Activated CD4-positive, alpha-beta T cell treated with anti-CD3 and anti-CD28 coated beads, Interleukin-2, amount 10 ng/mL, durations not matched to agents 24 days and 14 days (primary cell): Measurements from ENCODE around the gene ST3GAL2. TPM values are rescaled to one million over a fixed set of nuclear protein-coding genes. Genes with fewer than 3 reads are reported as not detected.

Source experiments
- DNase-seq: peaks from one replicate; pipeline ENCODE4 v3.0.0; 2022
- H3K27ac Mint-ChIP-seq: one replicate; pipeline ENCODE4 v1.8.0; 2022; ENCODE audit warnings: mild to moderate bottlenecking, mixed read lengths
- H3K27me3 Mint-ChIP-seq: one replicate; pipeline ENCODE4 v1.8.0; 2022; ENCODE audit warnings: mixed read lengths
- H3K36me3 Mint-ChIP-seq: one replicate; pipeline ENCODE4 v1.8.0; 2022; ENCODE audit warnings: low read depth, mild to moderate bottlenecking, mixed read lengths
- H3K4me1 Mint-ChIP-seq: one replicate; pipeline ENCODE4 v1.8.0; 2021; ENCODE audit warnings: mixed read lengths
- H3K4me3 Mint-ChIP-seq: one replicate; pipeline ENCODE4 v1.8.0; 2022; ENCODE audit warnings: mild to moderate bottlenecking, moderate library complexity, mixed read lengths
- H3K9me3 Mint-ChIP-seq: one replicate; pipeline ENCODE4 v1.8.0; 2021; ENCODE audit warnings: mixed read lengths
- intact Hi-C: fragments of 100-400 bp; cut with micrococcal nuclease; formaldehyde crosslinking; loops from one replicate; pipeline ENCODE4 v1.15.1; 2023
- total RNA-seq: library from RNA; stranded (reverse); gene quantifications from 2 replicates; pipeline ENCODE4 v1.2.3, GENCODE V29; 2022

Gene ST3GAL2, protein sequence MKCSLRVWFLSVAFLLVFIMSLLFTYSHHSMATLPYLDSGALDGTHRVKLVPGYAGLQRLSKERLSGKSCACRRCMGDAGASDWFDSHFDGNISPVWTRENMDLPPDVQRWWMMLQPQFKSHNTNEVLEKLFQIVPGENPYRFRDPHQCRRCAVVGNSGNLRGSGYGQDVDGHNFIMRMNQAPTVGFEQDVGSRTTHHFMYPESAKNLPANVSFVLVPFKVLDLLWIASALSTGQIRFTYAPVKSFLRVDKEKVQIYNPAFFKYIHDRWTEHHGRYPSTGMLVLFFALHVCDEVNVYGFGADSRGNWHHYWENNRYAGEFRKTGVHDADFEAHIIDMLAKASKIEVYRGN
- total RNA-seq, result 27.9 and 37.0 TPM in 2 replicates

DNA sequence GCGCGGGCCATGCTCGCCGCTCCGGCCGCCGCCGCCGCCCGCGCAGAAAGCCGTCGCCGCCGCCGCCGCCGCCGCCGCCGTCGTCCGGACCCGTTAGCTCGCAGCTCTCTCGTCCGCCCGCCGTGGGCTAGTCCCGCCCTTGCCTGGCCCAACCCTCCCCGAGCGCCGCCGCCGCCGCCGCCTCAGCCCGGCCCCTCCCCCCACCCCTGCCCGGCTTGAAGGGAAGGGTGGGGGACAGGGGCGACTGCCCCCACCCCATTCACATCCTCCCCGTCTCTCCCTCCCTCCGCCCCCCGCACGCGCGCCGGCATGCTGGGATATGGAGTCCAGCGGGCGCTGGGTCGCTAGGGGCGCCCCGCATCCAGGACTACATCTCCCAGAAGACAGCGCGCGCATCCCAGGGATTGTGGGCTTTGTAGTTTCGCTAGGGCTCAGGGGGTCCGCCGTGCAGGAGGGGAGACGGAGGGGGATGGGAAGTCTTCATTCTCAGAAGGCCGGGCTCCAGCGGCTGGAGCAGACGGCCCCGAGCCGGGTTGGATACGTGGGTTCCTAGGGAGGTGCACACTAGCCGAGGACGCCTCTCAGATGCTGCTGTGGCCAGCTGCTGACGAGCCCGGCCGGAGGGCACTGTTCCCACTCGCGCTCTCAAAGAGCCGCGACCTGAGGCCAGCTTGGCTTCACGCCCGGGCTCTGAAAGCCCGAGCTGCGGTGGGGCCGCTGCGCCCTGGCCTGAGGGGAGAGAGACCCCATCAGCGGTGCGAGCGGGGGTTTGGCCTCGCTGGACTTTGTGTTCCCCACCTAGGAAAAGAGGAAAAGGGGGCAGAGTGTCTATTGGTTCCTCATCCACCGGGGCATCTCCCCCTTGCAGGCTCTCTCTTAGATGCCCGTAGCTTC lies at the start of gene ST3GAL2:
ST3GAL2 (minus strand) TSS at position 132 of the 894 bp plus-strand sequence. CDS start 40,570 bp downstream, outside the sequence.
- intact Hi-C loops, result loop anchor here (1.0 kb wide), 4 partner anchors 11 to 58 kb away; partner anchors contain the start of gene FCSK
- peaks cover 6% of the 10 kb centered on the region for H3K36me3 Mint-ChIP-seq

DNA sequence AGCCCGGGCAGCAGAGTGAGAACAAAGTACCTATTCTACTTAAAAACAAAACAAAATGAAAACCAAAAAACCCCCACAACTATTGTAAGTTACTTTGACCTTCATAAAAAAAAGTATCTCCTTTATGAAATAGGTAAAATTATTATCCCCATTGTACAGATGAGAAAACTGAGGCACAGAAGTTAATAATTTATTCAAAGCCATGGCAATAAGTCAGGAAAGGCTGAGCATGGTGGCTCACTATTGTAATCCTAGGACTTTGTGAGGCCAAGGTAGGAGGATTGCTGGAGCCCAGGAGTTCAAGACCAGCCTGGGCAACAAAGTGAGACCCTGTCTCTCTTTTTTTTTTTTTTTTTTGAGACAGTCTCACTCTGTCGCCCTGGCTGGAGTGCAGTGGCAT lies 46.0 kb upstream of the ST3GAL2 start:
- intact Hi-C loops, result no loop called here
- Mint-ChIP-seq H3K27me3 (no peaks in the 10 kb centered on the region), H3K4me3 (no peak overlapping the region), H3K27ac (no peak overlapping the region), H3K36me3 (peaks cover 24% of the 10 kb centered on the region), H3K4me1 (no peaks in the 10 kb centered on the region), H3K9me3 (no peaks in the 10 kb centered on the region)
- DNase-seq, result no peak

More for the DNA sequence above, at the start of gene ST3GAL2:
- H3K27me3 Mint-ChIP-seq, result no peaks in the 10 kb centered on the region
- no peaks in the 10 kb centered on the region for H3K9me3 Mint-ChIP-seq
- H3K27ac Mint-ChIP-seq, result peak within 1 kb of the TSS; percentile 96
- DNase-seq, result peak; percentile 98
- peak within 1 kb of the TSS; percentile 100 for H3K4me3 Mint-ChIP-seq
- H3K4me1 Mint-ChIP-seq, result peaks cover 26% of the 10 kb centered on the region

DNA sequence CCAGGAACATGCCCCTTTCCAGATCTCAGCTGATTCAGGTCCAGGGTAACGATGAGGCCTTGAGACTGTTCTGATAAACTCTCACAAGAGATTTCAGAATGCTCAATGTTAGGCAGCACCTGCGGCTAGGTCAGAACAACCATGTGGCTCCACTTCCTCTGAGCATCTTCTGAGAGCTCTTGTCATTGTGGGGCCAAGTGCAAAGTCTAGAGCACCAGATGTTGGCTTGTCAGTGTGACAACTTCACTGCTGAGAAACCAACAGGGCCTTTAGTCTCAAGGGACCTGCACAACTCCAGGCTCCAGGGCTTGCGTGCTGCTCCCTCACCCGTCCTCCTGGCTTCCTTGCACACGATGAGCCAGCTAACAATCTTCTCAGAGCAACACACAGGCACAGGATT lies 44.5 kb upstream of the ST3GAL2 start:
- intact Hi-C loops, result no loop called here
- no peaks in the 10 kb centered on the region for H3K4me1 Mint-ChIP-seq

DNA sequence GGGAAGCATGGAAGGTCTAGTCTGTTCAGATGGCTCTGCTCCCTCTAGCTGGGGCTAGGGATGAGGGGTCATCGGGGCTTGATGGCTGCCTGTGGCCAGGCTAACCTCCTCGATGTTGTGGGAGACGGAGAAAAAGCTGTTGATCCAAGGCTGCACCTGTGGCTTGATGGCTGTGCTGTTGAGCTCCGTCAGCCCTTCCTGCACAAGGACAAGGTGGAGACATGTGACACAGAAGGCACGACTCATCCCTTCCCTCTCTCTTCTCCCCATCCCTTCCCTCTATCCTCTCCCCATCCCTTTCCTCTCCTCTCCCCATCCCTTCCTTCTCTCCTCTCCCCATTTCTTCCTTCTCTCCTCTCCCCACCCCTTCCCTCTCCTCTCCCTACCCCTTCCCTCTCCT lies 43.7 kb upstream of the ST3GAL2 start:
- no peak for DNase-seq
- H3K9me3 Mint-ChIP-seq, result no peaks in the 10 kb centered on the region
- no peaks in the 10 kb centered on the region for H3K27me3 Mint-ChIP-seq
- peaks cover 25% of the 10 kb centered on the region for H3K36me3 Mint-ChIP-seq
- no peak overlapping the region for H3K27ac Mint-ChIP-seq
- H3K4me3 Mint-ChIP-seq, result no peak overlapping the region
- H3K4me1 Mint-ChIP-seq, result peaks cover 5% of the 10 kb centered on the region
- intact Hi-C loops, result no loop called here

More for the DNA sequence above, 44.5 kb upstream of the ST3GAL2 start:
- Mint-ChIP-seq H3K27ac (peak overlapping the region; percentile 41), H3K27me3 (no peaks in the 10 kb centered on the region), H3K4me3 (no peak overlapping the region), H3K9me3 (no peaks in the 10 kb centered on the region), H3K36me3 (peaks cover 22% of the 10 kb centered on the region)
- DNase-seq, result no peak

DNA sequence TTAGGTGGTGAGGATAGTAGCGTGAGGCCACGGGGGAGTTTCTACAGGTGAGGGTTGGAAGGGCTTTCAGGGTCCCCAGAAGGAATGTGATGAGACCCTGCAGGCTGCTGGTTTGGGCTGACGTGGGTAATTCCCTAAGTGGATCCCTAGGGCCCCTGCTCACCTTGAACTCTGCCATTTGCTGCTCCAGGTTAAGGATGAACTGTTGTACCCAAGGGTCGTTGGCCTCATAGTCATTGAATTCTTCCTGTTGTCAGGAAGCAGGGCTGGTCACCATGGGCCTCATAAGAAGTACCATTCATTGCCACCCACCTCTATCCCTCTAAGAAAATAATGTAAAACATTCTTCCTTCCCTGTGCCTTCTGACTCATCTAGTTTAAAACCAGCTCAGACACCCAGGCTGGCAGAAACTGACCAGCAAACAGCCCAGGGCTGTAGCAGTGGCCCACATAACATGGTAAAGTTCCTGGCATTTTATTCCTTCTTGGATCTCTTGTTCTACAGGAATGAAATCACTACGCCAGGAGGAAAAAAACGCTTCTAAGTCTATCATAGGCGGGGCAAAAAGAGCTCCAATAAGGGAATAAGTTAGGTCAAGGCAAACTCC lies 43.1 kb upstream of the ST3GAL2 start:
- no peak overlapping the region for H3K27ac Mint-ChIP-seq
- intact Hi-C loops, result no loop called here

DNA sequence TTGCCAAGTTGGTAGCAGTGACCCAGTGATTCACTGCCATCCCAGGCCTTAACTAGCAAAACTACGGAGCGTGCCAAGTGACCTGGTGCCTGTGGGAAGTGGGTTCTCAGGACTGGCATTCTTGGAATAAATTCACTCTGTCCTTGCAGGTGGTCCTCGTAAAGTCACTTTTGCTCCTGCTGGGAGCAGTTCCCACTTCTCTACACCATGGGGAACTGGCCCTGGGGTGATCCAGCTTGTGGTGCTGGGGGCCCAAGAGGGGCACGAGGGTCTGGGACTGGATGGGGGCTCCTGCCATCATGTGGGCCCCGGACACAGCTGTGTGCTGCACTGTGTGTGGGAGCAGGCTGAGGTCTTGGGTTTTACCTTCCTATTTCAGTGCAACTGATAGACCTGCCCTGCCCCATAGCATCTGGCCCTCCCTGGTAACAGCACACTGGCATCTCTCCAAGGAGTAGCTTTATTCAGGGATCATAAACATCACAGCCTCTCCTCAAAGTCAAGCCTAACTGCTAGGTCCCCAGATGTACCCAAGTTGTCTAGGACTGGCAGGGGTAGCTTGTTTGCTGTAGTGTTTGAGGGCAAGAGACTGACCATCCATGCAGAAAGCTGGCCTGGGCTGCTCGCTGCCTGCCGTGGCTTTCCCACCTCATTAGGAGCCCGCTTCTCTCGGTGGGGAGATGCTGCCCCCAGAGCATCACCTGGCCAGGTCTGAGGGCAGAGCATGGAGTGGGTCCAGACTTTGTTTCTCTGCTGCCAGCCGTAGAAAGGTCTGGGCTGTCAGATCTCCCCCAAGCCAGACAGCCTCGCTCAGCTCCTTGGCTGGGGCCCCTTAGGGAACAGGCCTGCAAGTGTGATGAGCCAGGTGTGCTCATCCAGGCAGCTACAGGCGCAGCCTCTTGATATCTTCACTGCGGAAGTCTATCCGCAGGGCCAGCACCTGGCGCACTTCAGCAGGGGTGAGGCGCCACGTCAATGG lies 41.5 kb upstream of the ST3GAL2 start:
- Mint-ChIP-seq H3K27ac (no peak overlapping the region), H3K9me3 (no peaks in the 10 kb centered on the region), H3K4me3 (no peak overlapping the region), H3K36me3 (peaks cover 24% of the 10 kb centered on the region), H3K27me3 (no peaks in the 10 kb centered on the region), H3K4me1 (peaks cover 15% of the 10 kb centered on the region)
- no peak for DNase-seq
- intact Hi-C loops, result no loop called here

More for the DNA sequence above, 43.1 kb upstream of the ST3GAL2 start:
- peaks cover 27% of the 10 kb centered on the region for H3K36me3 Mint-ChIP-seq
- no peaks in the 10 kb centered on the region for H3K27me3 Mint-ChIP-seq
- peaks cover 8% of the 10 kb centered on the region for H3K4me1 Mint-ChIP-seq
- no peaks in the 10 kb centered on the region for H3K9me3 Mint-ChIP-seq
- no peak overlapping the region for H3K4me3 Mint-ChIP-seq
- DNase-seq, result no peak

DNA sequence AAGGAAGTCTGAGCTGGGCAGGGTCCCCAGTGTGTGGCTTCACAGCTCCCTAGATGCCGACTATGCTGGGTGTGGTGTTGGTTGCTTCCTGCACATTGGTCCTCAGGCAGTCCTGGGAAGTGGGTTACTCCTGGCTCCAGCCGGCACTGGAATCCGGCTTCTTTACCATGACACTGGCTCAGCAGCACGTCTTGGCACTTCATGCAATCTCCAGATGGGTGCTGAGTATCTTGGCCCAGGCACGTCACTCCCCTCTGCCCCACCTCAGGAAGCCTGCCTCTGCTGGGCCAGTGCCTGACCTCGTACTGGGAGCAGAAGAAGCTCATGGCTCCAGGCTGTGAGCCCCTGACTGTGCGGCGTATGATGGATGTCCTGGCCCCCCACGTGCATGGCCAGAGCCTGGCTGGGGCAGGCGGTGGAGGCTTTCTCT lies 40.0 kb upstream of the ST3GAL2 start:
- H3K4me1 Mint-ChIP-seq, result peaks cover 16% of the 10 kb centered on the region
- no peaks in the 10 kb centered on the region for H3K27me3 Mint-ChIP-seq
- peak; percentile 52 for DNase-seq
- H3K36me3 Mint-ChIP-seq, result peaks cover 20% of the 10 kb centered on the region
- intact Hi-C loops, result loop anchor here (5.0 kb wide), 1 partner anchor 77 kb away; no protein-coding TSS in a partner anchor
- no peak overlapping the region for H3K4me3 Mint-ChIP-seq
- peak overlapping the region; percentile 34 for H3K27ac Mint-ChIP-seq
- no peaks in the 10 kb centered on the region for H3K9me3 Mint-ChIP-seq

DNA sequence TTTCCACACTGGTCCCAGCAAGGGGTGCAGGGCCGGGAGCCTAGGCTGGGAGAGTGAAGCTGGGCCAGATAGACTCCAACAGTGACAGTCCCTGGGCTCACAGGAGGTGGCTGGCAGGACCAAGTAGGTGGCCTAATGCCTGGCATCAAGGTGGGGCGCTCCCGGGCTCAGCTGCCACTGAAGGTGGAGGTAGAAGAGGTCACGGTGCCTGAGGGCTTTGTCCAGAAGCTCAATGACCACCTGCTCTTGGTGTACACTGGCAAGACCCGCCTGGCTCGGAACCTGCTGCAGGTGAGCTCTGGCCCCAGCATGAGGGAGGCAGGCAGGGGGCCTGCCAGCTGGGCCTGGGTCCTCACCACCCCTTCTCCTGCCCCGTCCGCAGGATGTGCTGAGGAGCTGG lies 39.3 kb upstream of the ST3GAL2 start:
- Mint-ChIP-seq H3K4me3 (no peak overlapping the region), H3K4me1 (peaks cover 16% of the 10 kb centered on the region), H3K27ac (peak overlapping the region; percentile 76), H3K9me3 (no peaks in the 10 kb centered on the region), H3K36me3 (peaks cover 19% of the 10 kb centered on the region), H3K27me3 (no peaks in the 10 kb centered on the region)
- DNase-seq, result peak; percentile 55
- intact Hi-C loops, result loop anchor here (5.0 kb wide), 1 partner anchor 76 kb away; no protein-coding TSS in a partner anchor

DNA sequence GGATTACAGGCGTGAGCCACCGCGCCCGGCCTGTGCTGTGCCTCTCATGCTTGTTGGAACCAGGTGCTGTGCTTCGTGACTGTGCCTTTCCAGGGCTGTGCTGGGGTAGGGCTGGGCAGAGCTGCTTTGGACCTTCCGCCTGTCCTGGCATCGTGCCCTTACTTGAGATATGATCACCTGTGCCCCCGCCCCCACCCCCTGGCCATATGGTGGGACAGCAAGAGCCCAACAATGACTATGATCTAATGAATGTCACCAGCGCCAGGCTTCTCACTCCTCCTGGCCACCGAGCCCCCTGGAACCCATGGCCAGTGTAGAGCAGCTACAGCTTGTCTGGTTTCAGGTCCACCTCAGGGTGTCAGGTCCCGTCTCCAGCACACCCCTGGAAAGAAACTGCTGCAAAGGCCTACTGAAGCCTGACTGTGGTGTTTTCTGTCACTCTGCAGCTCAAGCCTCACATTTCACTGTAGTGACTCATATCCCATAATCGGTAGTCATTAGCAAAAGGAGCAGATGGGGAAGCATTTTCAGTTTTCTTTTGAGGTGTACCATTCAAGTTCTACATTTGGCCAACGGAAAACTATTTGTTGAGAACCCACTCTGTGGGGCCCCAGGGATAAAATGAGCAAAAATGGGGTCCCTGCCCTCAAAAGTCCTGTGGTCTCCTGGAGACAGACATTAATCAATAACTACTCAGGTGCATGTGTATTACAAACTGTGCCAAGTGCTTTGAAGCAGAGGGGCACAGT lies 37.5 kb upstream of the ST3GAL2 start:
- peak overlapping the region; percentile 27 for H3K4me3 Mint-ChIP-seq
- H3K9me3 Mint-ChIP-seq, result no peaks in the 10 kb centered on the region
- peak overlapping the region; percentile 92 for H3K27ac Mint-ChIP-seq
- H3K27me3 Mint-ChIP-seq, result no peaks in the 10 kb centered on the region
- DNase-seq, result peak; percentile 79
- intact Hi-C loops, result loop anchor here (1.0 to 5.0 kb wide), 6 partner anchors 20 to 95 kb away; partner anchors contain the start of genes COG4, FCSK and SF3B3
- peaks cover 16% of the 10 kb centered on the region for H3K4me1 Mint-ChIP-seq
- peaks cover 15% of the 10 kb centered on the region for H3K36me3 Mint-ChIP-seq

DNA sequence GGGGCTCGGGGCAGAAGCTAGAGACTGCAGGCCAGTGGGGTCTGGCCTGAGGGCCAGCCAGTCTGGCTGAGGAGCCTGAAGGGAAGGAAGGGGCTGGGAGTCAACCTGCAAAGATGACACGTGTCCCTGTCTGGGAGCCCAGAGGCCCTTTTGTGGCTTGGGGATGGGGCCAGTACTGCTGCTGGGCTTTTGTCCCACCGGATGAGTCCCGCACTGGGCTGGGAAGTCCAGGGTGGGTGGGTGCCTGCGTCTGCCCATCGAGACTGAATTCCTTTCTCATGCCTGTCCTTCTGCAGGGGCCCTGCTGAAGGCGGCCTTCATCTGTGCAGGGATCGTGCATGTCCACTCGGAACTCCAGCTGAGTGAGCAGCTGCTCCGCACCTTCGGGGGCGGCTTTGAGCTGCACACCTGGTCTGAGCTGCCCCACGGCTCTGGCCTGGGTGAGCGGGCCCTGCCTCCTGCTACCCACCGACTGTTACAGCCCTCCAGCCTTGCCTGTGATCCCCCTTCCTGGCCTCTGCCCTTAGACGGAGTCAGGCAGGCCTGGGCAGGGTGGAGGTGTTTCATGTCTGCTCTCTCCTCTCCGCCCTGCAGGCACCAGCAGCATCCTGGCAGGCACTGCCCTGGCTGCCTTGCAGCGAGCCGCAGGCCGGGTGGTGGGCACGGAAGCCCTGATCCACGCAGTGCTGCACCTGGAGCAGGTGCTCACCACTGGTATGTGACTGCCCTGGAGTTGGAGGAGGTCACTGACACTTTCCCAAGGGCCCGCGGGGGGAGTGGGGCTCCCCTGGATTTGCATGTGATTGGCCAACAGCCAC lies 36.4 kb upstream of the ST3GAL2 start:
- Mint-ChIP-seq H3K9me3 (no peaks in the 10 kb centered on the region), H3K27ac (peak overlapping the region; percentile 92), H3K27me3 (no peaks in the 10 kb centered on the region), H3K4me3 (no peak overlapping the region), H3K4me1 (peaks cover 16% of the 10 kb centered on the region), H3K36me3 (peaks cover 10% of the 10 kb centered on the region)
- intact Hi-C loops, result loop anchor here (5.0 kb wide), 1 partner anchor 73 kb away; no protein-coding TSS in a partner anchor
- DNase-seq, result no peak

DNA sequence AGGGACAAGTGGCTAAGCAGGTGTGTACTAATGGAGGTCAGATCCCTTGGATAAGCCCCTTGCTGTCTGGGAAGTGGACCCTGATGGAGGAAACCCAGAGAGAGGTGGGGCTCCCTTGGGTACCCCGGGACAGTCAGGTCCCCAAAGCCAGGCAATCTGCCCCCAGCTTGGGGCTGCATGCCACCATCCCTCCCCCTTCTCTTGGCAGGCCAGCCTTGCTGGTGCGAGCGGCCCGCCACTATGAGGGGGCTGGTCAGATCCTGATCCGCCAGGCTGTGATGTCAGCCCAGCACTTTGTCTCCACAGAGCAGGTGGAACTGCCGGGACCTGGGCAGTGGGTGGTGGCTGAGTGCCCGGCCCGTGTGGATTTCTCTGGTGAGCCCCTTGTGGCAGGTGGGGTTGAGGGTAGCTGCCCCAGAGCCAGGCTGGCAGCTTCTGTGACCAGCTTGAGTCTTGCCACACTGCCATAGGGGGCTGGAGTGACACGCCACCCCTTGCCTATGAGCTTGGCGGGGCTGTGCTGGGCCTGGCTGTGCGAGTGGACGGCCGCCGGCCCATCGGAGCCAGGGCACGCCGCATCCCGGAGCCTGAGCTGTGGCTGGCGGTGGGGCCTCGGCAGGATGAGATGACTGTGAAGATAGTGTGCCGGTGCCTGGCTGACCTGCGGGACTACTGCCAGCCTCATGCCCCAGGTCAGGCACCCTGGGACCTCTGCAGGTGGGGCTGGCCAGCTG lies 35.6 kb upstream of the ST3GAL2 start:
- no peak overlapping the region for H3K4me3 Mint-ChIP-seq
- DNase-seq, result no peak
- peaks cover 16% of the 10 kb centered on the region for H3K4me1 Mint-ChIP-seq
- H3K27ac Mint-ChIP-seq, result no peak overlapping the region
- no peaks in the 10 kb centered on the region for H3K9me3 Mint-ChIP-seq
- intact Hi-C loops, result loop anchor here (5.0 kb wide), 1 partner anchor 72 kb away; no protein-coding TSS in a partner anchor
- peaks cover 10% of the 10 kb centered on the region for H3K36me3 Mint-ChIP-seq
- H3K27me3 Mint-ChIP-seq, result no peaks in the 10 kb centered on the region
